Ishikawa (cell line): ENCODE data around the gene CHIA.

ENCODE experiments used
- CEBPB ChIP-seq: IDR thresholded peaks from 2 replicates; pipeline ENCODE4 v1.6.1; 2012
- EP300 ChIP-seq: IDR thresholded peaks from 2 replicates; pipeline ENCODE4 v1.6.1; 2012; ENCODE audit warnings: borderline replicate concordance
- RAD21 ChIP-seq: IDR thresholded peaks from 2 replicates; pipeline ENCODE4 v1.6.1; 2012; ENCODE audit warnings: low read depth
- TAF1 ChIP-seq: IDR thresholded peaks from 2 replicates; pipeline ENCODE4 v1.6.1; 2012; ENCODE audit warnings: low read depth, mild to moderate bottlenecking
- TCF12 ChIP-seq: IDR thresholded peaks from 2 replicates; pipeline ENCODE4 v1.6.1; 2012; ENCODE audit warnings: low read depth
- ZBTB7A ChIP-seq: IDR thresholded peaks from 2 replicates; pipeline ENCODE4 v1.6.1; 2012; ENCODE audit warnings: low read depth

GRCh38 chr1:111251570-111251969 is 39.1 kb upstream of the CHIA start:
- TF ChIP-seq CEBPB, result no peak
- TF ChIP-seq ZBTB7A, result no peak
- TF ChIP-seq TCF12, result no peak
- no peak for TF ChIP-seq RAD21
- TF ChIP-seq TAF1, result no peak
- no peak for TF ChIP-seq EP300
